Lung (tissue), 12 donors: Measurements from ENCODE around the gene NUDT14. TPM values are rescaled to one million over a fixed set of nuclear protein-coding genes. Genes with fewer than 3 reads are reported as not detected.

Source experiments
- ATAC-seq: fragments of 200-7000 bp; cut with Tn5 transposase; one replicate; pipeline ENCODE4 v1.9.1; 2020; ENCODE audit warnings: moderate number of reproducible peaks; ENCODE audit not compliant: insufficient read depth, low FRiP score
- DNase-seq, 3 donors: peaks; one replicate each; pipeline ENCODE4 v3.0.0-alpha.2; 2013 to 2017
- H3K27ac ChIP-seq, 2 donors: one replicate each; pipeline ENCODE4 v1.5.1; 2013; ENCODE audit warnings: mild to moderate bottlenecking in 2 of 2, moderate library complexity in 2 of 2, control low read depth in 1 of 2, inconsistent platforms in 1 of 2, low read depth in 1 of 2, low read length in 1 of 2
- H3K27me3 ChIP-seq, 3 donors: one replicate each; pipeline ENCODE4 v1.5.1; 2013; ENCODE audit warnings: low read length in 2 of 3; ENCODE audit not compliant: control insufficient read depth in 3 of 3, insufficient read depth in 3 of 3
- H3K36me3 ChIP-seq, 4 donors: one replicate each; pipeline ENCODE4 v1.5.1; 2013; ENCODE audit warnings: low read length in 4 of 4, mild to moderate bottlenecking in 1 of 4, moderate library complexity in 1 of 4; ENCODE audit not compliant: control insufficient read depth in 4 of 4, insufficient read depth in 4 of 4
- H3K4me1 ChIP-seq, 5 donors: one replicate each; pipeline ENCODE4 v1.5.1; 2013; ENCODE audit warnings: low read length in 5 of 5, mild to moderate bottlenecking in 2 of 5, moderate library complexity in 1 of 5; ENCODE audit not compliant: control insufficient read depth in 5 of 5, insufficient read depth in 5 of 5
- H3K4me3 ChIP-seq: one replicate; pipeline ENCODE4 v1.5.1; 2013; ENCODE audit warnings: mild to moderate bottlenecking, control low read depth, moderate library complexity
- H3K9ac ChIP-seq, 2 donors: one replicate each; pipeline ENCODE4 v1.5.1; 2013; ENCODE audit warnings: low read length in 2 of 2, control low read depth in 1 of 2; ENCODE audit not compliant: insufficient read depth in 1 of 2
- H3K9me3 ChIP-seq, 4 donors: one replicate each; pipeline ENCODE4 v1.5.1; 2013; ENCODE audit warnings: low read length in 3 of 4, mild to moderate bottlenecking in 1 of 4, moderate library complexity in 1 of 4; ENCODE audit not compliant: control insufficient read depth in 4 of 4, insufficient read depth in 3 of 4
- WGBS, 2 donors: extraction: QIAGEN DNeasy Blood & Tissue Kit; methylation state at CpG; one replicate each; pipeline ENCODE4 v1.1.7; 2013; 5-methylcytosine and 5-hydroxymethylcytosine counted together
- polyA plus RNA-seq, 2 donors: library from polyadenylated mRNA; stranded (reverse); fragments of 200-250 nt; gene quantifications; one replicate each; pipeline ENCODE4 v1.2.1, GENCODE V29; 2013
- total RNA-seq, 2 donors: library from RNA; depleted of rRNA in 1 of 2; stranded (reverse); fragments of >200 nt in 1 of 2; gene quantifications; one replicate each; pipeline ENCODE4 v1.2.1, GENCODE V29; 2014 to 2021
- TF ChIP-seq, protein P1 (sequence below): IDR thresholded peaks from 2 replicates; pipeline ENCODE4 v1.5.1; 2012; ENCODE audit warnings: mild to moderate bottlenecking; ENCODE audit errors: control extremely low read depth, extremely low read depth
- donor health status: control.
- donor health status: control.
- donor health status: Bipolar disorder and iron deficiency.
- donor health status: healthy.
- donor health status: DM: yes; HTN: yes; CAD: no.

Gene NUDT14
- total and polyA plus RNA-seq, 4 donors, result 27.7 to 80.7 (median 51.3) TPM

DNA sequence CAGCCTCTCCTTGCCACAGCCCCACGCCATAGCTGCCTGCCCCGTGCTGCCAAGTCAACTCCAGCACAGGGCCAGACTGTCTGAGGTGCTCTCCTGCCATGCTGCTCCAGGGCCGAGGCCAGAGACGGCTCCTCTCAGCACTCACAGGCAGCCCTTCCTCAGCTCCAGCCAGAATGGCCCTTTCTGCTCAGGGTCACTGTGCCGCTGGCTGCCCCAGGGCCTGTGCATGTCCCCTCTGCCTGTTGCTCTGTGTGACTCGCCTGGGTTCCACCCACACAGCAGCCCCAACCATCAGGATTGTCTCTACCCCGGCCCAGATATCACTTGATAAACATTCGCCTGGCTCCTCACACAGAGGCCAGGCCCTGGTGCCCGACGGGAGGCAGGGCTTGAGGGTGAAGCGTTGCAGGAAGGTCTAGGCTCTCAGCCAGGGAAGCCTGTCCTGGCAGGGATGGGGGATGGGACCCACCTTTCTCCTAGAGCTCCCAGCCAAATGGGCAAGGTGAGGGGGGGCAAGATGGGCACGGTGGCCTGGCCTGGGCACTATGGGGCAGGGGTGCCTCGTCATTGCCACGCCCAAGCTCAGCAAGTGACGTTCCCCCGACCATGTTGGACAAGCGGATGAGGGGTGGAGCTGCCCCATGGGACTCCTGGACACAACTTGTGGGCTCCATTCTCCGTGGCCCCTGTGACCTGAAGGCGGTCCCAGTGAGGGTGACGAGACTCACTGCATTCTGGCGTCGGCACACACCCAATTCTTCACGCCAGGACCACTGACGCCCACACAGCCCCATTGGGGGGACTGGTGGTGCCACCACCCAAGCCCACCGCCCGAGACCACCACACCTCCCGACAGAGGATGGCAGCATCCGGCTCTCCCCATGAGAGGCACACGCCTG lies 39.8 kb upstream of the NUDT14 start:
- 86 to 91% methylated on average over 29 of the region's 29 CpGs for WGBS, 2 donors
- H3K4me3 ChIP-seq, result no peak overlapping the region
- TF ChIP-seq, protein P1, sequence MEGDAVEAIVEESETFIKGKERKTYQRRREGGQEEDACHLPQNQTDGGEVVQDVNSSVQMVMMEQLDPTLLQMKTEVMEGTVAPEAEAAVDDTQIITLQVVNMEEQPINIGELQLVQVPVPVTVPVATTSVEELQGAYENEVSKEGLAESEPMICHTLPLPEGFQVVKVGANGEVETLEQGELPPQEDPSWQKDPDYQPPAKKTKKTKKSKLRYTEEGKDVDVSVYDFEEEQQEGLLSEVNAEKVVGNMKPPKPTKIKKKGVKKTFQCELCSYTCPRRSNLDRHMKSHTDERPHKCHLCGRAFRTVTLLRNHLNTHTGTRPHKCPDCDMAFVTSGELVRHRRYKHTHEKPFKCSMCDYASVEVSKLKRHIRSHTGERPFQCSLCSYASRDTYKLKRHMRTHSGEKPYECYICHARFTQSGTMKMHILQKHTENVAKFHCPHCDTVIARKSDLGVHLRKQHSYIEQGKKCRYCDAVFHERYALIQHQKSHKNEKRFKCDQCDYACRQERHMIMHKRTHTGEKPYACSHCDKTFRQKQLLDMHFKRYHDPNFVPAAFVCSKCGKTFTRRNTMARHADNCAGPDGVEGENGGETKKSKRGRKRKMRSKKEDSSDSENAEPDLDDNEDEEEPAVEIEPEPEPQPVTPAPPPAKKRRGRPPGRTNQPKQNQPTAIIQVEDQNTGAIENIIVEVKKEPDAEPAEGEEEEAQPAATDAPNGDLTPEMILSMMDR, result no peak
- no peaks in the 10 kb centered on the region for H3K27me3 ChIP-seq
- peaks cover 0 to 6% (median 0%) of the 10 kb centered on the region in 5 donors for H3K4me1 ChIP-seq
- H3K27ac ChIP-seq, result peak overlapping the region in 1 of 2 donors; percentile 37
- H3K36me3 ChIP-seq, result peaks cover 3 to 50% (median 35%) of the 10 kb centered on the region in 4 donors
- DNase-seq (no peak), ATAC-seq (no peak)
- no peaks in the 10 kb centered on the region for H3K9me3 ChIP-seq
- no peak overlapping the region for H3K9ac ChIP-seq

GRCh38 chr14:105219753-105220152 lies 38.6 kb upstream of the NUDT14 start:
- no peak for DNase-seq
- no peak overlapping the region for H3K27ac ChIP-seq
- H3K36me3 ChIP-seq, result peaks cover 0 to 45% (median 39%) of the 10 kb centered on the region in 4 donors
- no peak for ATAC-seq
- TF ChIP-seq, protein P1, result no peak
- peaks cover 0 to 7% (median 0%) of the 10 kb centered on the region in 4 donors for H3K9me3 ChIP-seq
- H3K27me3 ChIP-seq, result no peaks in the 10 kb centered on the region
- no peak overlapping the region for H3K9ac ChIP-seq
- H3K4me1 ChIP-seq, result peaks cover 0 to 9% (median 0%) of the 10 kb centered on the region in 5 donors
- H3K4me3 ChIP-seq, result no peak overlapping the region
- 95 to 96% methylated on average over 16 to 17 of the region's 17 CpGs for WGBS, 2 donors

DNA sequence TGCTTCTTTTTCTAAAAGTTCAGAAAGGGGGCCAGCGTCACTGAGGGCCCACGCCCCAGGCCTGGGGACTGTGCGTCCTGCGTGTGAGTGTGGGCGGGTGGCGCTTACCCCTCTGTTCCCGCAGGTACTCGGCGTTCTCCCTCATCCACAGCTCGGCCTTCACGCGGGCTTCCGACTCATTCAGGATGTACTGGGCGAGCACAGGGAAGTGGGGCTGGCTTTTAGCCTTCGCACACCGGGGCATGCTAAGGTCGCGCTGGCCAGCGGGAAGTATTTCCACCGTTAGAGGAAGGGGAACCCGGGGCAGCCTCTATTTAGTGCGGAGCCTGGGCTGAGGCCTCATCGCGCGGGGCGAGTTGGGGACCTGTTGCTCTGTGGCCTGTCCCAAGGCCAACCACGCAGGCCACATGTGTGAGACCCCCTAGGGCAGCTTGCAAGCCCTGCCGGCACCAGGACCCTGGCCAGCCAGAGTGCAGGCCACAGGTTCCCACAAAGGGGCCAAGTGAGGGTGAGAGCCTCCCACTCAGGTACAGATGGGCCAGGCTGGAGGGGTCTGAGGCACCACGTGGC lies 38.0 kb upstream of the NUDT14 start:
- ATAC-seq (no peak), DNase-seq (no peak)
- no peak overlapping the region for H3K9ac ChIP-seq
- peaks cover 0 to 7% (median 0%) of the 10 kb centered on the region in 4 donors for H3K9me3 ChIP-seq
- WGBS, 2 donors, result 94 to 95% methylated on average over 29 of the region's 29 CpGs
- no peaks in the 10 kb centered on the region for H3K27me3 ChIP-seq
- H3K27ac ChIP-seq, result no peak overlapping the region
- H3K4me3 ChIP-seq, result no peak overlapping the region
- TF ChIP-seq, protein P1, result no peak
- H3K4me1 ChIP-seq, result peaks cover 0 to 9% (median 0%) of the 10 kb centered on the region in 5 donors
- peaks cover 0 to 43% (median 36%) of the 10 kb centered on the region in 4 donors for H3K36me3 ChIP-seq
